NCI-H524 (cell line): ENCODE measurements around the gene SEC14L6.
"Not testable (repeated sequence)": the region's sequence is repeated elsewhere in the genome, so short reads cannot be mapped to it uniquely, and the experiment has no call there.

Experiments
- DNase-seq, 2 experiments: peaks; one replicate each; lab custom pipeline; 2025; lab: John Stamatoyannopoulos, UW

The SEC14L6 gene

DNA sequence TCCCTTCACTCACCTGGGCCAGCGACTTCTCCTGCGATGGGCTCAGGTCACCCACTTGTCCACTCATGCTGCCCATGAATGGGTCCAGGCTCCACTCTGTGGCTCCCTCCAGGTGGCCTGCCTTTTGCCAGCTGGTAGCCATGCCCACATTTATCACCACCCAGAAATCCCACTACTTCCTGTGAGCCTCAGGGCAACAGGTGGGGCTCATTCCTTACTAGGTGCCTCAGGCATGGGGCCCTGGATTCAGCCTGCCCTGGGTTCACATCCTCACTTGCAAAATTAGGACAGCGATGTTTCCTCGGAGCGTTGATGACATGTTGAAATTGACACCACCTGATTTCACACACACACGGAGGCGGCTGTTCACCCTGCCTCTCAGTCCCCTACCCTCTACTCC lies at the start of gene SEC14L6:
TSS of gene SEC14L6 (minus strand) at position 126 of the 400 bp plus-strand sequence. CDS start at position 67, 59 bp downstream.
- DNase-seq, result no peak

DNA sequence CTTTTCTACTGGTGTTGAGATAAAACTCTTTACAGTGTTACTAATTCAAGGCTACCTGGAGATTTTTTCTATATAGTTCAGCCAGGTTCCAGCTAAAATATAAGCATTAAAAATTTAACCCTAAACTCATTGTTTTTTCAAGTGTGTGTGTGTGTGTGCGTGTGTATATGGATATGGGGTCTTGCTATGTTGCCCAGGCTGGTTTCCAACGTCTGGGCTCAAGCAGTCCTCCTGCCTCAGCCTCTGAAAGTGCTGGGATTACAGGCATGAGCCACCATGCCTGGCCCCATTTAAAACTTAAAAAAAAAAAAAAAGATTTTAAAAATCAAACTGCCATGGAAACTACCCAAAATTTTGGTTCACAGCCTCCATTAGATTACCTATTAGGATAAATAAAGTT lies 49.7 kb upstream of the SEC14L6 start:
- DNase-seq, result no peak

- not testable (repeated sequence) for DNase-seq
These were observed 45.8 kb upstream of the SEC14L6 start for GRCh38 chr22:30592360-30592713.

DNA sequence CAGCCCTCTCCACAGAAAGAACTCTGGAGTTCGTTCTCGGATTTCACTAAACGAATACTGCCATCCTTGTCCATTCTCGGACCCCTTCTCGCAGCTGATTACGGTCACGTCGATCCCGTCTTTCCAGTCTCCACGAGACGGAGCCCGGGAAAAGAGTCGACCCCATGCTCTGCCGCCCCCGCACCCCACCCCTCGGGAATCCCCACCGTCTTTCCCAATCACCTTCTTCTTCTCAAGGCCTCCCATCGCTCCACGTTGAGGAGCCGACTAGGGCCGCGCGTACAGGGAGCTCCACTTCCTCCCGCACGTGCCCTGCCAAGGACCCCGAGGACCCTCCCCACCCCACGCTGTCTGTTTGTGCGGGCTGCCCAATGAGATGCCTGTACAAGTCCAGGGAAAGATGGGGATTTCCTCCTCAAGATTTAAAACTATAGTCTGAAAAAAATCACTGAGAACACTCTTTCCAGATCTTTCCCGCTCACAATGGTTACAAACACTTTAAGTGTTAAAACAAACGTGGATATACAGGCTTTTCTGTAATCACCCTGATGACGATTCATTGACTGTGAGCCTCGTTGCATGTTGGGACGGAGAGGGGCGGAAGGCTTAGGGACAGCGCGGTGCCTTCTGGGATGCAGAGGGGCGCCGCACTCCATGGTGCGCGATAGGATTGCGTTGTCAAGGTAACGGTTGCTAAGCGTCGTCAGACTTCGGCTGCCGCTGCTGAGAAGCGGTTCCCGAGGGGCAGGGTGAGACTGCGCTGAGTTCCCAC lies 45.2 kb upstream of the SEC14L6 start, which contains the start of gene PES1:
TSS of gene PES1 (minus strand) at position 323 of the 772 bp plus-strand sequence. CDS start at position 246, 77 bp downstream.
- DNase-seq, result peak; percentile 99

GRCh38 chr22:30591191-30591587 lies 44.6 kb upstream of the SEC14L6 start:
- DNase-seq, result no peak

DNA sequence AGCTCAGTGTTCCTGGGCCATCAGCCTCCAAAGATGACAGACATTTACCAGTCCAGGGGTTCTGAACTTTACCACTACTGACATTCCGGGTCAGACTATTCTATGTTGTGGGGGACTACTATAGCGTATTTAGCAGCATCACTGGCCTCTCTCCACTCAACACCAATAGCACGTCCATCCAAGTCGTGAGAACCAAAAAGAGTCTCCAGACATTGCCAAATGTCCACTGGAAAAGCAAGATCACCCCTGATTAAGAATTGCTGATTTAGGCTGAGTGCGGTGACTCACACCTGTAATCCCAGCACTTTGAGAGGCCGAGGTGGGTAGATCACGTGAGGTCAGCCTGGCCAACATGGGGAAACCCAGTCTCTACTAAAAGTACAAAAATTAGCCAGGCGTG lies 39.9 kb upstream of the SEC14L6 start:
- DNase-seq, result no peak

DNA sequence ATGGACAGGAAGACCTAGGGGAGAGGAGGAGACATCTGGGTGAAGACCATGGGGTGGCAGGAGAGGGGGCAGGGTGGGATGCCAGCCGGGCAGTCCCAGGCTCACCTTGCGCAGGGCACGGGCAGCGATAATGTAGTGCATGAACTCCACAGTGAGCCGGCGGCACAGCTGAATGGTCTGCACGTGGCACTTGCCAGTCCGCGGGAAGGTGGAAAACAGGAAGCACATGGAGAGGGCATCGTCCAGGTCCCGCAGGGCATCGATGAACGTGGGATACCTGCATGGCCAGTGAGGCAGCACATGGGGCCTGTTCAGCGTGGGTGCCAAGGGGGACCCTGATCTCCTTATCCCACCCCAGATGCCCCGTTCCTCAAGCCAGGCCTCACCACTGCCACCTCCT lies 37.9 kb upstream of the SEC14L6 start:
- no peak for DNase-seq

DNA sequence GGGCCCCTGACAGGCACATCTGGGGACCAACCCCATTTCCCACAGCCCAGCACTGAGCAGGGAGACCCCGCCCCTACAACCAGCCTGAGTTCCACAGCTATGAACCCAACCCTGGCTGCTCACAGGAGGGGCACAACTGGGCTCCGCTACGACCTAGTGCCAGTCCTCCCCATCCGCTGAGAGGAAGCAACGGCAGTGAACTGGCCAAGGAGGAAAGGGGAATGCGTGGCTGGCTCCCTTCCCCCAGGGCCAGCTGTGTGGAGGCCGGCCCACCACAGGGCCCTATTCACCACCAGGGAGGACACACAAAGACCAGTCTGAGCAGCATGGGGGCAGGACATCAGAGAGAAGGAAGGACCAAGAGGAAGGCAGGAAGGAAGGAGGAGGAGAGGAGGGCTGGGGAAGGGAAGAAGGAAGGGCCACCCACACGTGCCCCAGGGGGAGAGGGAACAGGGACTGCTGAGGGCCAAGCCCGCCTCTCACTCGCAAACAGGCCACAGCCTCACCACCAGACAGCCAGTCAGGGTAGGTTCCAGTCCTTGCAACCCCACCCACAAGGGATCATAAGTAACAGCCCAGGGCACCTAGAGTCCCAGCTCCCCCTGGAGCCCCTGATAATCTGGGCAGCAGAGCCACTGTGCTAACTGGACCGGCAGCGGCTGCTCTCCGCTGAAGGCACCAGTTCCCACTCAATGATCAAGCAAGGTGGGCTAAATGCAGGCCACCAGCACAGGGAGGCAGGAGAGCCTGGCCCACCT lies 36.4 kb upstream of the SEC14L6 start:
- DNase-seq, result no peak

DNA sequence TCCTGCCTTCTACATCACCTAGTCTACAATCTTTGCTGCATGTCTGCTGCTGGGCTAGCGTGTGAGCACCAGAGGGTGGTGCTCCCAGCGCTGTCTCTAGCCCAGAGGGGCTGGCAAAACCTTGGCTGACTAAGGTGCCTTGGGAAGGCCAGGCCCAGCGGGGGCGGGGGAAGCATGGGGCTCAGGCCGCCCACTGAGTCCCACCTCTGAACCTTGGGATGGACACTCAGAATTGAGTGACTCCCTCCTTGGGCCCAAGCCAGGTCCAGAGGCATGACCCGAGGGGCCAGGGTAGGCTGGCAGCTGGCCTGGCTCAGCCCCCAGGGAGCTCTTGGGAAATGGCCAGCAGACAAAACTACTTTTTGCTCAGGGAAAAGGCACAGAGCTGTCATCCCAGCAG lies 35.5 kb upstream of the SEC14L6 start:
- no peak for DNase-seq

DNA sequence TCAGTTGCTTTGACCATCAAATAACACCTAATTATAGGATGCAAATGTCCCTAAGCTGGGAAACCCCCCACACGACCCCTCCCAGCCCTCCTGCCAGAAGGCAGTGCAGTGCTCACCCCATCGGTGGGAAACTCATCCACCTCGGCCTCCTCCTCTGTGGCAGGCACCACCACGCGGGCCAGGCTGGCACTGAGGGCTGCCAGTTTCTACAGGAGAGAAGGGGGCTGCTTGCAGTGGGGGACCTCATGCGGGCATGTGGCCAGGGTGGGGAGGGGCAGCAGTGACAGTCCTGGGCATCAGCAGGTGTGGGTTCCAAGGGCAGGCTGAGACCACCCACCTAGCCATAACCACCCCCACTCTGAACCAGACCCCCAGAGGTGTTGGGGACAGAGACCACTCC lies 34.4 kb upstream of the SEC14L6 start:
- DNase-seq, result no peak

DNA sequence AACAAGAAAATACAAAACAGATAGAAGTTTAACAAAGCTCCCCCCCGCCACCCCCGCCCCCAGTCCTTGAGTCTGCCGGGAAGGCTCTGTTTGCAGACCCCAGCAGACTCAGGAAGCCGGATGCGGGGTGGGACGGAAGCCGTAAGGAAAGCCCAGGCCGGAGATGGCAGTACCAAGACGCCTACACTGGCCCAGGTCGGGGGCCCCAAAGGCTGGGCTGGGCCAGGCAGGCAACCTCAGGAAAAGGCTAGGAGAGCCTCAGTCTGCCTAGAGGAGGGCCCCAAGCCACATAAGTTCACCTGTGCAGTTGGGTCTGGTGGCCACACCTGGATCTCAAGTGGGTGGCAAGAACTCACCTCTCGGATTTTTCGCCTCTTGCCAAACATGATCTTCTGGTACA lies 31.9 kb upstream of the SEC14L6 start:
- no peak for DNase-seq

DNA sequence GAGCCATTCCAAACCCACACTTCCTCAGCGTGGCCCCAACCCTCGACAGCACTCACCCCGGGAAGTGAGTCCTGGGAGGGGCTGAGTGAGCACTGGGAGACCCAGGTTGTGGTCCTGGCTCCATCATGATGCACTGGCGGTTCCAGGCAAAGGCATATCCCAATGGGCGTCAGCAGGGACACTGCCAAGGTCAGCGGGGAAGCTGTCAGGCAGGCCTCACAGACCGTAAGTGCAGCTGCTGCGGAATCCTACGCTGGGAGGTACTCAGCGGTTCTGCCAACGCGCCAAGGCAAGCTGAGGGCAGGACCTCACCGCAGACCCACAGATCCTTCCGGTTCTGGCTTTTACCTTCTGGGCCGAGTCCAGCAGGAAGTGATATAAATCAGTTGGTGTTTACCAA lies 29.3 kb upstream of the SEC14L6 start:
- no peak for DNase-seq

DNA sequence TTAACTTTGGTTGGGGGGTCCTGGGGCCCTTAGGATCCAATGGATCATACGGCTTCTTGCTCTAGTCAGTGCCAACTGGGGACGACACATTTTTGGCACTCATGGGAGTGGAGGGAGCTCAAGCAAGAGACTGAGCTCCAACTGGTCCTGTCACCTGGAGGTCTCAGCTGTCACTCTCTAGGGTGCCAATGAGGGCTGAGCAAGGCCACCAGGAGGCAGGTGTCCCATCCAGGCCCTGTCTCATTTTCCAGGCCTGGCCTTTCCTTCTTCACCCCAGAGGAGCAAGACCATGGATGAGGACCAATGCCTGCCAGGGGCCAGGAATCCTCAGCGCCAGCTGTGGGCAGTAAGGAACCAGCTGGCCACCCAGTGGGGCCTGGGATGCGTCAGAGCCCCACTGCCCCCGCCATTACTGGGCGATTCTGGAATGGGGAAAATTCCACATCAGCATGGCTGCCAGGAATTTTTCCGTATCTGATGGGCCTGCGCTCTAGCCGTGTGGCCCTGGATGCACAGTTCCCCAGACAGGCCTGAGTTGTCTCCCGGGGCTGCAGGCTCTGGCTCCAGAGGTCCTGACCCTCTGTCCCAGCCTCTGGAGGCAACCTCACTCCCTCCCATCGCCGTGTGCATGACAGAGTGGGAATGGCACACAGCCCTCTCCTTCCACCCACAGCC lies 28.6 kb upstream of the SEC14L6 start:
- DNase-seq, result peak in 1 of 2 experiments; percentile 41

GRCh38 chr22:30574095-30574981 lies 27.8 kb upstream of the SEC14L6 start, which contains the start of gene GAL3ST1:
Gene GAL3ST1 (minus strand): TSS chr22:30574665. CDS start chr22:30557392, 17,273 bp downstream.
- DNase-seq, result no peak

GRCh38 chr22:30573594-30574094 lies 27.1 kb upstream of the SEC14L6 start:
- DNase-seq, result peak in 1 of 2 experiments; percentile 36

DNA sequence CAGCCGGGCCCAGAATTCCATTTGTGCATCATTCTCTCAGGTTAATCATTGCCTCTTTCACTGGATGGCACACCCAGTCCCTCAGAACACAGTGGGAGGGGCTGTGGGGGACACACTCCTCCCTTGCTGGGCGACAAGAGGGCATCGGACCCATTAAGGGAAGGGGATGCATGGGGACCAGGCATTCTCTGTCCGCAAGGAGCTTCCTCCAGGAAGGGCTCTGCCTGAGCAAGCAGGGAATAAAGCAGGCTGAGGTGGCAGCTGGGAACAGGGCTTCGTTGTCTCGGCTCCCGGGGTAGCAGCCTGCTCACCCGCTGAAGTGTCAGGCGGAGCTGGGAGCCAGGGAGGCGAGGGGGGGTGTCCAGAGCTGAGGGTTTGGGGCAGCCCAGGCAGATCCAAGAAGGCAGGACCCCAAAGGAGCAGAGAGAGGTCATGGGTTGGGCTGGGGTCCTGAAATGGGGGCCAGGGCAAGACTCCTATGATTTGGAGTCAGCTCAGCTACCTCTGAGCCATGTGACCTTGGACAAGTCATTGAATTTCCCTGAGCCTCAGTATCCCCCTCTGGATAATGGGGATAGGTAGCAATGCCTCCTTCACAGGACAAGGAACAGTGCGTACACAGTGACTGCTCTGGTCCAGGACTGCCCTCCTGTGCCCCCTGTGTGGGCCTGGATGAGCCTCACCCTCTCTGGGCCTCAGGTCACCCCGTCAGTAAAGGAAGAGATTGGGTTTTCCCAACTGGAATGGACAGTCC lies 26.5 kb upstream of the SEC14L6 start:
- peak in 1 of 2 experiments; percentile 31 for DNase-seq

DNA sequence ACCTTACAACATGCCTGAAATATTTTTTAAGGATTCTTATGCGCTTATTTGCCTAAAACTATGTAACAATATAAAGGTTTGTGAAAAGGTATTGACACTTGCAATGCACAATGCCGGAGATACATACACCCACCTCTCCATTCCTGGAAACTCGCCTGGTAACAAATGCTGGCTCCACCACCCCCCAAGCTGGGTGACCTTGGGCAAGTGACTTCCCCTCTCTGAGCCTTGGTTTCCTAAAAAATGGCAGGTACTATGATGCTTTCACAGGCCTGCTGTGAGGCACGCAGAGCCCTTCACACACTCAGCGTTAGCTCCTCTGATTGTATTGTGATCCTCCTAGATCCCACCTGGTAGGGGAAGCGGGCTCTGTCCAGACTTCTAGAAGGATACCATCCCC lies 25.7 kb upstream of the SEC14L6 start:
- DNase-seq, result no peak

DNA sequence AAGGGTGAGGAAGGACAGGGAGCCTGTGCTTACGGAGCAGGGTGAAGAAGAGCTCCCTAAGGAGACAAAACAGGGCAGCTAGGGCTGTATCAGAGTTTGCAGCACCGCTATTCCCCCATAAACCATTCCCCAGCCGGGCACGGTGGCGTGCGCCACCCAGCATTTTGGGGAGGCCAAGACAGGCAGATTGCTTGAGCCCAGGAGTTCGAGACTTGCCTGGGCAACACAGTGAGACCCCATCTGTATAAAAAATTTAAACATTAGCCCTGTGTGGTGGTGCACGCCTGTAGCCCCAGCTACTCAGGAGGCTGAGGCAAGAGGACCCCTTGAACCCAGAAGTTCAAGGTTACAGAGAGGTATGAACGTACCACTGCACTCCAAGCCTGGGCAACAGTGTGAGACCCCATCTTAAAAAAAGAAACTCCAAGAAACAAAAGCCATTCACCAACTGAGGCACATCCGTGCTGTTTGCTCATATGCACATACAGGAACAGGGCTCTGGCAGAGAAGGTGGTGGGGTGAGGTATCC lies 23.2 kb upstream of the SEC14L6 start:
- DNase-seq, result no peak

DNA sequence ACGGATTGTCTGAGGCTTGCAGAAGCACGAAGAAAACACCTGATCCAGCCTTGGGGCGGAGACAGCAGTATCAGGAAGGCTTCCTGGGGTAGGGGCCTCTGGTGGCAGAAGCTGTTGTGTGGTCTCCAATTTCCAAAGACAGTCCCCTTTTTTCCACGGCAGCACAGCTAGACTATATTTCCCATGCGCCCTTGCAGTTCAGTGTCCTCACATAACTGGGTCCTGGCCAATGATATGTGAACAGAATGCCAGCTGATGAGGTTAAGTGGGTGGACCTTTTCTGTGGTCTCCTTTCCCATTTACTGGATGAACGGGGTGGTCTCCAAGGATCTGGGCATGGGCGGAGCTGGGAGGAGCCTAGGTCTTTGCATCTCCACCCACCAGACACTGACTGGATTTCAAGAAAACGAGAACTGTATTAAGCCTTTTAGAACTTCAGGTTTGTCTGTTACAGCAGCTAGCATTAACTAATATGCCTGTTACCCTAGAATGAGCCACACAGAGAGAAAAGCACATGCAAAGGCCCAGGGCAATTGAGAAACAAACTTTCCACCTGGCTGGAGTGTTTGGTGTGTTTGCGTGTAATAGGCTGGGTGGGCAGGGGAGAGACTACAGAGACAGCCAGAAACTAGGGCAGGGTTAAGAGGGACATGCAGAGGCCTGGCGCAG lies 21.7 kb upstream of the SEC14L6 start:
- DNase-seq, result no peak

- not testable (repeated sequence) for DNase-seq
These were observed 20.7 kb upstream of the SEC14L6 start for GRCh38 chr22:30567277-30567676.
